HL-60 (cell line): ENCODE measurements around the gene CXCR6.

ENCODE experiments used
- DNase-seq, 2 experiments: peaks; one replicate each; pipeline ENCODE4 v3.0.0-alpha.2; 2010 to 2020; ENCODE audit warnings: low read depth in 1 of 2, low spot score in 1 of 2
- H3K27ac ChIP-seq: fragments of 250-450 bp; sonication (Bioruptor Pico); replicated peaks from 2 replicates; pipeline ENCODE4 v1.5.1; 2020; ENCODE audit warnings: mild to moderate bottlenecking, moderate library complexity
- H3K27me3 ChIP-seq: fragments of 250-450 bp; sonication (Bioruptor Pico); 2 replicates; pipeline ENCODE4 v1.5.1; 2021; ENCODE audit warnings: mild to moderate bottlenecking, moderate library complexity; ENCODE audit not compliant: insufficient read depth, poor library complexity, severe bottlenecking
- H3K4me3 ChIP-seq: replicated peaks from 2 replicates; pipeline ENCODE4 v1.5.1; 2011; ENCODE audit warnings: mild to moderate bottlenecking, control low read depth, low read length; ENCODE audit not compliant: insufficient read depth
- GABPA ChIP-seq: IDR thresholded peaks from 2 replicates; pipeline ENCODE4 v1.6.1; 2012; ENCODE audit warnings: low read depth
- POLR2AphosphoS5 ChIP-seq: IDR thresholded peaks from 2 replicates; pipeline ENCODE4 v1.6.1; 2012; ENCODE audit warnings: low read depth
- SPI1 ChIP-seq: IDR thresholded peaks from 2 replicates; pipeline ENCODE4 v1.6.1; 2012; ENCODE audit warnings: low read depth, mild to moderate bottlenecking, borderline replicate concordance
- TF ChIP-seq, protein P1 (sequence below): IDR thresholded peaks from one replicate; pipeline ENCODE4 v1.5.1; 2011; ENCODE audit warnings: low read length, control low read depth, inconsistent platforms; ENCODE audit not compliant: insufficient read depth
- TF ChIP-seq, protein P2 (sequence below): IDR thresholded peaks from 2 replicates; pipeline ENCODE4 v1.6.1; 2012; ENCODE audit warnings: low read depth; ENCODE audit not compliant: insufficient replicate concordance

CXCR6 gene

GRCh38 chr3:45992133-45992729, 49.0 kb downstream of the CXCR6 start:
- DNase-seq, result no peak
- Histone ChIP-seq H3K27ac (no peak overlapping the region), H3K4me3 (no peak overlapping the region), H3K27me3 (no peaks in the 10 kb centered on the region)
- no peak for TF ChIP-seq SPI1
- TF ChIP-seq POLR2AphosphoS5, result no peak
- TF ChIP-seq, protein P1, sequence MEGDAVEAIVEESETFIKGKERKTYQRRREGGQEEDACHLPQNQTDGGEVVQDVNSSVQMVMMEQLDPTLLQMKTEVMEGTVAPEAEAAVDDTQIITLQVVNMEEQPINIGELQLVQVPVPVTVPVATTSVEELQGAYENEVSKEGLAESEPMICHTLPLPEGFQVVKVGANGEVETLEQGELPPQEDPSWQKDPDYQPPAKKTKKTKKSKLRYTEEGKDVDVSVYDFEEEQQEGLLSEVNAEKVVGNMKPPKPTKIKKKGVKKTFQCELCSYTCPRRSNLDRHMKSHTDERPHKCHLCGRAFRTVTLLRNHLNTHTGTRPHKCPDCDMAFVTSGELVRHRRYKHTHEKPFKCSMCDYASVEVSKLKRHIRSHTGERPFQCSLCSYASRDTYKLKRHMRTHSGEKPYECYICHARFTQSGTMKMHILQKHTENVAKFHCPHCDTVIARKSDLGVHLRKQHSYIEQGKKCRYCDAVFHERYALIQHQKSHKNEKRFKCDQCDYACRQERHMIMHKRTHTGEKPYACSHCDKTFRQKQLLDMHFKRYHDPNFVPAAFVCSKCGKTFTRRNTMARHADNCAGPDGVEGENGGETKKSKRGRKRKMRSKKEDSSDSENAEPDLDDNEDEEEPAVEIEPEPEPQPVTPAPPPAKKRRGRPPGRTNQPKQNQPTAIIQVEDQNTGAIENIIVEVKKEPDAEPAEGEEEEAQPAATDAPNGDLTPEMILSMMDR, result no peak

DNA sequence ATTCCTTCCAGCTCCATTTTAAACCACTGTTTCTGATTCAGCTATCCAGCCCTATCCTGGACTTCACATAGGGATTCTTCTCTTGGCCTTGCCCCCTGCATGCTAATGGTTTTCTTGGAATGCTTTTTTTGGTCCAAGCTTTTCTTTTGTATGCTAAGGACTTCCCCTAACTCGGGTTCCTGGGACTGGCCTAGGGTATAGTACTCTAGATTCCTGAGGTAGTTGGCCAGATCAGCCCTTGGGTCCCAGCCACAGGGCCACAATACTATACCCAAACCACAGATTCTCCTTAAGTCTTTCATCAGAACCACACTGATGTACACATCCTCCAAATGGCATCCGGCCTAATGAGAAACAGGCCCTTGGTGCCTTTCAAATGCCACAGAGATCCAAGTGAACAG, 49.6 kb downstream of the CXCR6 start:
- H3K27me3 ChIP-seq, result no peaks in the 10 kb centered on the region
- H3K4me3 ChIP-seq, result no peak overlapping the region
- no peak overlapping the region for H3K27ac ChIP-seq
- DNase-seq, result peak; percentile 63 to 77
- TF ChIP-seq SPI1 (peak; percentile 16; the same call in 1 of the 2 replicates), POLR2AphosphoS5 (peak; percentile 93)
- TF ChIP-seq, protein P1, result no peak

DNA sequence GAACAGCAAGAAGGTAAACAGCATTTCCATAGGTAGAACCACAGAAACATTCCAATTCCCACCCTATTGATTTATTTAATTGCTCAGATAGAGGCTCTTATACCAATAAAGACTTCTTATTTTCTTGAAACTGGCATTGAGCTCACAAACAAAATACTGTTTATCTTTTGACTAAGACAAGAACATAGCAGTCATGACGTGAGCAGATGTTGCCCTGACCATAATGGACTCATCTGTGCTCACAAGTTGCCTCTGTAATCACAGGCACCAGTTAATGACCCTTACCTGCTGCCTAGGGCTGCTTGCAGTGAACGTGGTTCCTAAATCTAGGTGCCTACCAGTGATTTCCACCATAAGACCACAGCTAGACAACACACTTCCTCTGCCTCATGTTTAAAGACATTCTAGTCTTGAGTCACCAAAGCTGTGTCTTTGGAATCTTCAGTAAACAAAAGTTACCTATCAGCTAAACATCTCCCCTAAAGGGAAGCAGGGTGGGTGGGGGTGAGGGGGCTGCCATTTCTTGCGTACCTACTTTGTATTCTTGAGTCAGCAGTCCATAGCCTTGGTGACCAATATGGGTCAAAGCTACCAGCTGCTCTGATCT, 50.3 kb downstream of the CXCR6 start:
- DNase-seq, result no peak
- H3K4me3 ChIP-seq, result no peak overlapping the region
- no peak overlapping the region for H3K27ac ChIP-seq
- TF ChIP-seq POLR2AphosphoS5 (no peak), SPI1 (peak; percentile 54)
- no peaks in the 10 kb centered on the region for H3K27me3 ChIP-seq

DNA sequence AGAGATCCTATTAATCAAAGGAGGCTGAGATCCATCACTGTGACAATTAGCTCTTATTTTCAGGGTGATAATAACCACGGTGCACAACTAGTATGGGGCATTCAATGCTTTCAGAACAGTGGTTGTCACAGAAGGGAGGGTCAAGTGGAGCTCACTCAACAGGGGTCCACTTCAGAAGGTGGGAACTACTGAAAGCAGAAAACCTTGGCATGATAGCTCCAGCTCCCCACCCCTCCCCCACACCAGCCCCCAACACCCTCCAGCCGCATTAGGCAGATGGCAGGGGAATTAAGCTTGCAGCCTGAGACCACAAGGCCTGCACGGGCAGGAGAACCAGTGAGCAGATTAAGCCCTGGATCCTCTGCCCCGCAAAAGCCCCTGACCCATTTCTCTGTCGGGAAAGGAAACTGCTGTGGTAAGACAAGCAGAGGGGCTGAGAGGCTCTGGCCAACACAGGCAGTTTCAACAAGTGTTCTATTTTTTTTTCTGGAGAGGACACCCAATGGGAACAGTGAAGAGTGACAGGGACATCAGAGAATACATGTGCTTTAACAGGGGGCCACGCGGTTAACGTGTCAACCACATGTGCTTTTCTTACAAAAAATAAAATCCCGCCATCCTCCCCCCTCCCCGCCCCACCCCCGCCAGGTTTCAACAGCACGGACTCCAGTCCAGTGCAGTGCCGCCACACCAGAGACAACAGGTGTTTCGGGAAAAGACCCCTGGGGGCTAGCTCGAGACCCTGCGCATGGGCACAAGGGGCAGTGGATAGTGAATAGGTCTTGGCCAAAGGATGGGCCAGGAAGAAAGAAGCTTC, 51.4 kb downstream of the CXCR6 start:
- DNase-seq, result peak; percentile 14 to 36
- H3K27me3 ChIP-seq, result no peaks in the 10 kb centered on the region
- H3K4me3 ChIP-seq, result peak overlapping the region; percentile 88
- H3K27ac ChIP-seq, result peak overlapping the region; percentile 90
- TF ChIP-seq GABPA (no peak), POLR2AphosphoS5 (no peak), SPI1 (no peak)
- TF ChIP-seq, protein P1, result no peak
- TF ChIP-seq, protein P2, sequence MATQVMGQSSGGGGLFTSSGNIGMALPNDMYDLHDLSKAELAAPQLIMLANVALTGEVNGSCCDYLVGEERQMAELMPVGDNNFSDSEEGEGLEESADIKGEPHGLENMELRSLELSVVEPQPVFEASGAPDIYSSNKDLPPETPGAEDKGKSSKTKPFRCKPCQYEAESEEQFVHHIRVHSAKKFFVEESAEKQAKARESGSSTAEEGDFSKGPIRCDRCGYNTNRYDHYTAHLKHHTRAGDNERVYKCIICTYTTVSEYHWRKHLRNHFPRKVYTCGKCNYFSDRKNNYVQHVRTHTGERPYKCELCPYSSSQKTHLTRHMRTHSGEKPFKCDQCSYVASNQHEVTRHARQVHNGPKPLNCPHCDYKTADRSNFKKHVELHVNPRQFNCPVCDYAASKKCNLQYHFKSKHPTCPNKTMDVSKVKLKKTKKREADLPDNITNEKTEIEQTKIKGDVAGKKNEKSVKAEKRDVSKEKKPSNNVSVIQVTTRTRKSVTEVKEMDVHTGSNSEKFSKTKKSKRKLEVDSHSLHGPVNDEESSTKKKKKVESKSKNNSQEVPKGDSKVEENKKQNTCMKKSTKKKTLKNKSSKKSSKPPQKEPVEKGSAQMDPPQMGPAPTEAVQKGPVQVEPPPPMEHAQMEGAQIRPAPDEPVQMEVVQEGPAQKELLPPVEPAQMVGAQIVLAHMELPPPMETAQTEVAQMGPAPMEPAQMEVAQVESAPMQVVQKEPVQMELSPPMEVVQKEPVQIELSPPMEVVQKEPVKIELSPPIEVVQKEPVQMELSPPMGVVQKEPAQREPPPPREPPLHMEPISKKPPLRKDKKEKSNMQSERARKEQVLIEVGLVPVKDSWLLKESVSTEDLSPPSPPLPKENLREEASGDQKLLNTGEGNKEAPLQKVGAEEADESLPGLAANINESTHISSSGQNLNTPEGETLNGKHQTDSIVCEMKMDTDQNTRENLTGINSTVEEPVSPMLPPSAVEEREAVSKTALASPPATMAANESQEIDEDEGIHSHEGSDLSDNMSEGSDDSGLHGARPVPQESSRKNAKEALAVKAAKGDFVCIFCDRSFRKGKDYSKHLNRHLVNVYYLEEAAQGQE, result no peak
